GM19463 (cell line): ENCODE data around the gene OR51B4.
"Not testable (repeated sequence)": the region's sequence is repeated elsewhere in the genome, so short reads cannot be mapped to it uniquely, and the experiment has no call there.

Experiments used
- ATAC-seq: cut with Tn5 transposase; IDR thresholded peaks from one replicate; pipeline ENCODE4 v1.9.1; 2021; ENCODE audit warnings: mild to moderate bottlenecking, moderate library complexity; ENCODE audit not compliant: unreplicated experiment

OR51B4 gene

DNA sequence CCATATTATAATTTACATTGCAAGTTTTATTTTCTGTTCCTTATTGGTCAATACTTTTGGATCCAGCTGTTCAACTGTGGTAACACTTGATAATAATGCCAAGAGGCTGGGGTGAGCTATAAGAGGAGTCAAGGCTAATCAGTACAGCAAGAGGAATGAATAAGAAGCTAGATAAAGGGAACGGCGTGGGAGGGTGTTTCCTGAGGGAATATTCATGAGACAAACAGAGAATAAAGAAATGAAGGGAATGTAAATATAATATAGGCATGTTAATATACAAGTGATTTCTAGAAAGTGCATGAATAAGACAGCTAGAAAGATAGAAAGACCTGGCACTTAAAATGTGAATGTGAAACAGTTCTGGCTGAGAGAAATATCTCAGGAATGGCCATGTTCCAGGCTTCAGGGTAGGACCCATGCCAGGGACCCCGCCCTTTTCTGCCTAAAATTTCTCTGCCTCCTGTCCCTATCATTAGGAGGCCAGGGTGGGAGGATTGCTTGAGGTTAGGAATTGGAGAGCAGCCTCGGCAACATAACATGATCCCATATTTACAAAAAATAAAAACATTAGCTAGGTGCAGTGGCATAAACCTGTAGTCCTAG lies 3.9 kb downstream of the OR51B4 start:
- no peak for ATAC-seq

DNA sequence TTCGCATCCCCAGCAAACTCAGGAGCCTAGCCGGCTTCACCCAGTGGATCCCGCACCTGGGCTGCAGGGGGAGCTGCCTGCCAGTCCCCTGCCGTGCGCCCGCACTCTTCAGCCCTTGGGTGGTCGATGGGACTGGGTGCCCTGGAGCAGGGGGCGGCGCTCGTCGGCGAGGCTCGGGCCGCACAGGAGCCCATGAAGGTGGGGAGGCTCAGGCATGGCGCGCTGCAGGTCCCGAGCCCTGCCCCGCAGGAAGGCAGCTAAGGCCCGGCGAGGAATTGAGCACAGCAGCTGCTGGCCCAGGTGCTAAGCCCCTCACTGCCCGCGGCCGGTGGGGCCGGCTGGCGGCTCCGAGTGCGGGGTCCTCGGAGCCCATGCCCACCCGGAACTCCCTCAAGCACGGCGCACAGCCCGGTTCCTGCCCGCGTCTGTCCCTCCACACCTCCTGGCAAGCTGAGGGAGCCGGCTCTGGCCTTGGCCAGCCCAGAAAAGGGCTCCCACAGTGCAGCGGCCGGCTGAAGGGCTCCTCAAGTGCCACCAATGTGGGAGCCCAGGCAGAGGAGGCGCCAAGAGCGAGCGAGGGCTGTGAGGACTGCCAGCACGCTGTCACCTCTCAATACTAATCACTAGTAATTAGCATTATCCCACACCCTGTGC lies 7.3 kb downstream of the OR51B4 start:
- ATAC-seq = not testable (repeated sequence)

DNA sequence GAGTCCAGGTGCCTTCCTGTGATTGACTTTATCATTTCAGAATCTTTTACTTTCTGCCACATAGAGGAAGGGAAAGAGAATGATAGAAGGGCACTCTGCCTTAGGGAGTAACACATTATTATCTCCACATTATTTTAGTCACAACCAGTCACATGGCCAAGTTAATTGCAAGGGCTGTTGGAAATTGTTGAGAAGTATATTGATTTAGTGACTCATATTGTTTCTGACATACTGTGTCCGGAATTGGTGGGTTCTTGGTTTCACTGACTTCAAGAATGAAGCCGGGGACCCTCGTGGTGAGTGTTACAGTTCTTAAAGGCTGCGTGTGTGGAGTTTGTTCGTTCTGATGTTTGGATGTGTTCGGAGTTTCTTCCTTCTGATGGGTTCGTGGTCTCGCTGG lies 8.7 kb downstream of the OR51B4 start:
- ATAC-seq = no peak

DNA sequence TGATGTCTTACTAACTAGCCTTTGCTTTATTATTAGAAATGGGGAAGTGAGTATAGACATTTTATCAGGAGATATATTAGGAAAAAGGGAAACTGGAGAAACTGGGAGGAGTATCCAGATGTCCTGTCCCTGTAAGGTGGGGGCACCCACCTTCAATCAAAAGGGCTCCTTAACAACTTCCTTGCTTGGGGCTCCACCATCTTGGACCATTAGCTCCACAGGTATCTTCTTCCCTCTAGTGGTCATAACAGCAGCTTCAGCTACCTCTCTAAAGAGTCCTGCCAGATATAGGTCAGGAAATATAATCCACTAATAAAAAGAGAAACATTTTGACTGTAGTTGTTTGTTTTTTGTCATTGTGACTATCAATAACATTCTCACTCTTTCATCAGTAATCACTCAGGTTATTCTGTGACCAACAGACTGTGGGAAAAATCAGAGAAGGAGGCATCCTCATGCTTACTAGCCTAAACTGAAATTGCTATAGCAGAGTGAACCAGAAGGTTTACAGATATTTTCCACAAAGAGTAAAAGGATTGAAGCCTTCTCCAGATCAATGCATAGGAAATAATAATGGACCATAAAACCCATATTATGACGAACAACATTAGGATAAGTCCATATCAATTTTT lies 10.4 kb downstream of the OR51B4 start:
- peak; percentile 96 for ATAC-seq

- no peak for ATAC-seq
Measured at GRCh38 chr11:5290106-5290505, 11.6 kb downstream of the OR51B4 start.

DNA sequence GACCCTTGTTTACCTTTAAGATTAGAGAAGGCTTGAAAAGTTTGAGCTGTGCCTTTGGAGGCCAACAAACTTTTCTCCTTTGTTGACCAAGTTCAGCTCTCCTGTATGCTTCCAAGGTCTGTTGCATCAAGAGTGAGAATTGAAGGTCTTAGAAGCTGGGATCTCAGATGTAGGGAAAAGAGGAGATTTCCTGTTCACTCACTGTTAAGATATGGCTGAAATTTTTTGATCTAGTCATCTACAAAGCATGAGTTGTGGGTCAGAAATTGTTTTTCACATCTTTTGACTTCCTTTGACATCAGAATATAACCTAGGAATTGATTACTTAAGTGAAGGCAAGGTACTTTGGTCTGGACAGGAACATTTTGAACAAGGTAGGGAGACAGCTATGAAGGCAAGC lies 12.1 kb downstream of the OR51B4 start:
- ATAC-seq = no peak

- no peak for ATAC-seq
Measured at GRCh38 chr11:5288906-5289550, 12.7 kb downstream of the OR51B4 start.

GRCh38 chr11:5288108-5288905 lies 13.4 kb downstream of the OR51B4 start:
- ATAC-seq = no peak

DNA sequence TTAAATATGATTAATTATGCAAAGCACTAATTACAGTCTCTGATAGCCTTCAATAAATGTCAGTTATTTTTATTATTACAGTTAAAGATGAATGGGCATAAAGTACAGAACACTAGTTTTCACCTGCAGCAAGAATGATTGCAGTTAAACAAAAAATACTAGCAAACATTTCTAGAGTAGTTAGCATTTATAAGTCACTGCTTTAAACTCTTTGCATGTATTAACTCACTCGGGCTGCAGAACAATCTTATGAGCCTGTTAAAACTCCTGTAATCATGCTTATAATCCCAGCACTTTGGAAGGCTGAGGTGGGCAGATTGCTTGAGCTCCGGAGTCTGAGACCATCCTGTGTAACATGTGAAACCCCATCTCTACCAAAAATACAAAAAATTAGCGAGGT lies 14.8 kb downstream of the OR51B4 start:
- no peak for ATAC-seq

DNA sequence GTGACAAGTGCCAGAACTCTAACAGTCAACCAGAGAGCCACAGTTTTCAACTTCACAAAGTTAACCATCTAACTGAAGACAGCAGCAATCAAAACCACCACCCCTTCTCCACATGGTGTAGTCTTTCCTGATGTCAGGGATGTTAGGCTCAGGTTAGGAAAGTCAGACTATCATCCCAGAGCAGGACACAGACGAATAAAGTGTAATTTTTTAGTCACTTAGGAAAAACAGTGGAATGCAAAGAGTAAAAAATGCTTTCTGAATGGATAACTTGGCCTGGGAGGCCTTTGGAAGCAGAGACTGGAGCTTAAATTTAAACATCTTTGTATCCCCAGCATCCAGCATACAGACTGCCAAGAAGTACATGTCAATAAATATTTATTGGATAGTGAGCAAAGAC lies 15.4 kb downstream of the OR51B4 start:
- ATAC-seq = no peak

DNA sequence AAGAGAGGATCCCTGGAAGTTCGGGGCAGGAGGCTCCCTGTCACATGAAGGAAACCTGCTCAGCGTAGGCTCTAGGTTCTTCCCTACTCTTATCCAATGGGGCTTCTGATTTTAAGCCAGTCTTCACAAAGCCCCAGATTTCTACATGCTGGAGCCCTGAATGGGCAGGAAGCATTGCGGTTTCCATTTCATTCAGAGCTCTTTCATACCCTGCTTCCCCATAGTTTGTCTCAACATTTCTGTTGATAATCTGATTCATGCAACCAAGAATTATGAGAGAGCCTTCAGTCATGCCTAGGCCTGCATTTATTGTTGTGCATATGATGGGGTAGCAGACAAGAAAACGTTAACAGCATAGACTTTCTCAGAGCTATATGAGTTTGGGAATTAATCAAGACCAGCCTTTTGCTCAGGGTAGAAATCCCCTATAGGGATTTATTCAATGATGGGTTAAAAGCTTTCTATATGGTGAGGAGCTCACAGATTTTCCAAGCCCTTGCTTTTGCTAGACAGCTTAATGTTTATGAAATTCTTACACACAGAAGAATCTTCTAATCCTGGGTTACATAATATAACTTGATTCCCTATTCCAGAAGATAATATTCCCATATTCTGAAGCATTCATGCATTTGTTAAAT lies 15.9 kb downstream of the OR51B4 start:
- no peak for ATAC-seq

DNA sequence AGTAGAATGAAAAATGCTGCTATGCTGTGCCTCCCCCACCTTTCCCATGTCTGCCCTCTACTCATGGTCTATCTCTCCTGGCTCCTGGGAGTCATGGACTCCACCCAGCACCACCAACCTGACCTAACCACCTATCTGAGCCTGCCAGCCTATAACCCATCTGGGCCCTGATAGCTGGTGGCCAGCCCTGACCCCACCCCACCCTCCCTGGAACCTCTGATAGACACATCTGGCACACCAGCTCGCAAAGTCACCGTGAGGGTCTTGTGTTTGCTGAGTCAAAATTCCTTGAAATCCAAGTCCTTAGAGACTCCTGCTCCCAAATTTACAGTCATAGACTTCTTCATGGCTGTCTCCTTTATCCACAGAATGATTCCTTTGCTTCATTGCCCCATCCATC lies 17.1 kb downstream of the OR51B4 start:
- ATAC-seq = no peak

DNA sequence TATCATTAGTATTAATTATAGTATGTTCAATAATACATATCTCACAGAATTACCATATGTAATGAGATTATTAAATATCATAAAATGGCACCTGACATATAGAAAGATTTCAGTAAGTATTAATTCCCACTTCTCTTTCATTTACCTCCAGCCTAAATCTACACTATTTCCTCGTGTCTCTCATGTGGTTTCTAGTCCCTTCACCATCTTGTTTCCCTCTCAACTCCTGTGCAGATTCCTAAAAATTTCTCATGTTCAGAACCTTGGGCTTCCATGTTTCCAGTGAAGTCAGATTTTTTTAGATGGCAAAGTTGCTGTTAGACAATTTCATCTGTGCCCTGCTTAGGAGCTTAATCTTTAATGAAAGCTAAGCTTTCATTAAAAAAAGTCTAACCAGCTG lies 17.9 kb downstream of the OR51B4 start:
- no peak for ATAC-seq

GRCh38 chr11:5283086-5283485 lies 18.7 kb downstream of the OR51B4 start:
- ATAC-seq = no peak

DNA sequence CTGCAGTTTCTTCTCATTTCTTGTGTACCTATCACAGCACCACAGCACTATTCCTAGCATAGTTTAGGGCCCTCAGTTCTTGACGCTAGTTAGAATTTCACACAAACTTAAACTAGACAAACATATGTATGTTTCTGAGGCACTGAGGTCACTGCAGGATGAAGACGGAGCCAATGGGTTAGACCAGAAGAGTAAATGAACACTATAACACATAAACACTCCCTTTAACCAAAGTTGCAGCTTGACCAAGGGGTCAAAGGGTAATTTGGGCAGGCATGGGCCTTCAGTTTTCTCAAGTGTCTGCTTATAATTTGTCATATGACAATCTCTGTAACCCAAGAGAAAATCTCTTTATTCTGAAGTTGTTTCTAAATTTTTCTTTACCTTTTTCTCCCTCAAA lies 19.1 kb downstream of the OR51B4 start:
- ATAC-seq = no peak

- no peak for ATAC-seq
Measured at GRCh38 chr11:5281596-5281995, 20.1 kb downstream of the OR51B4 start.

- peak; percentile 97 for ATAC-seq
Measured at GRCh38 chr11:5280582-5281102, 21.1 kb downstream of the OR51B4 start.

- ATAC-seq = no peak
Measured at GRCh38 chr11:5279471-5280090, 22.2 kb downstream of the OR51B4 start.

GRCh38 chr11:5277807-5278382 lies 23.9 kb downstream of the OR51B4 start:
- ATAC-seq = peak; percentile 43

- no peak for ATAC-seq
Measured at GRCh38 chr11:5276697-5277096, 25.0 kb downstream of the OR51B4 start.
